ENCODE results near the gene UCKL1.
A peak's percentile ranks its signal among the peaks of the same experiment; 100 is the strongest.

UCKL1 gene

DNA sequence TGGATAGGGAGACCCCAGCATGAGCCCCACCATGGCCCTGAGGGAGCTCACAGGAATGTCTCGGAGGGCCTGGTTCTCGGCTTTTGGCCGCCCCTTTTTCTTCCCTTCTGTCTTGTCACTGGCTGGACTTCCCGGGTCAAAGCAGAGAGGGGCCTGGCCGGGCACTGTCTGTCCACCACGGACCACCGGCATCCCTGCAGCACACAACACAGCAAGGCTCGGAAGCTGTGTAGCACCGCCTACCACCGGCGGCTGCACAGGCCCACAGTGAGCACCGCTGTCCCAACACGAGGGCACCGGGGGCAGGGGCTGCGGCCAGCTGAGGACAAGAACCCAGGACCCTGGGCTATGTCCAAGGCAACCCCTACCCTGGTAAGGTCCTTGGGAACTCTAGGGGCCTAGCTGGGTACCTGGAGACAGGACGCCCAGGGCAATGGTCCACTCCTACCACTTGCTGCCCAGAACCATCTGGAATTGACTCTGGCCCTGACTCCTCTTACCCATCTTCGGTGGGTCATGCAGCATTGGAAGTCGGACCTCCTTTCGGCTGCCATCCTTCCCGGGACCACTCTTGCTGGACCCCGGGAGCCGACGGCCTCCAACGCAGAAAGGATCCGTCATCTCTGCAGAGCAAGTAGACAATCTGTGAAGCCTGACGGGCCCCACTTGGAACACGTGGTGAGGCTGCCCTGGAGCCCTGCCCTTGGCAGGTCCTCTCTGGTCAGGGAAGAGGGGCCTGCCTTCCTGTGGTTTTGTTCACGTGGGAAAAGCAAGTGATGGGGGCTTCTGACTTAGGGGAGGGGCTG, 11.3 kb upstream of the UCKL1 start:
- H3K9me2 ChIP-seq (replicated peaks; ENCODE audit: low read depth, low read length), result no peaks in the 10 kb centered on the region
- H4K20me1 ChIP-seq (ENCODE audit: insufficient read depth, low read length, poor library complexity, severe bottlenecking), result no peaks in the 10 kb centered on the region
- peaks cover 20% of the 10 kb centered on the region for H3K4me1 ChIP-seq (ENCODE audit: insufficient read depth, low read length, poor library complexity, severe bottlenecking)
- H3K27me3 ChIP-seq (ENCODE audit: insufficient read depth, low read length, poor library complexity, severe bottlenecking), result no peaks in the 10 kb centered on the region
- no peaks in the 10 kb centered on the region for H3K9me3 ChIP-seq (ENCODE audit: insufficient read depth, low read depth, low read length)
- no peak overlapping the region for H3K4me3 ChIP-seq (ENCODE audit: low read length, poor library complexity, severe bottlenecking)
- peaks cover 11% of the 10 kb centered on the region; the same call in 1 of the 2 replicates for H3K79me2 ChIP-seq (ENCODE audit: insufficient read depth, low read length)
- no peak for TF ChIP-seq CTCF (conservative IDR thresholded peaks at IDR 0.05; ENCODE audit: low read length)
- no peak for TF ChIP-seq EZH2phosphoT487 (IDR thresholded peaks at IDR 0.05; ENCODE audit: borderline replicate concordance)
- no peak overlapping the region for H2AFZ ChIP-seq (ENCODE audit: low read length)
- peak overlapping the region; percentile 88 for H3K4me2 ChIP-seq (ENCODE audit: low read depth, low read length, poor library complexity, severe bottlenecking)
- H3F3A ChIP-seq (ENCODE audit: low read depth), result no peaks in the 10 kb centered on the region
- peak overlapping the region; percentile 91 for H3K9ac ChIP-seq (ENCODE audit: low read depth, low read length, poor library complexity, severe bottlenecking)
- H3K36me3 ChIP-seq (ENCODE audit: insufficient read depth, low read length), result no peaks in the 10 kb centered on the region

DNA sequence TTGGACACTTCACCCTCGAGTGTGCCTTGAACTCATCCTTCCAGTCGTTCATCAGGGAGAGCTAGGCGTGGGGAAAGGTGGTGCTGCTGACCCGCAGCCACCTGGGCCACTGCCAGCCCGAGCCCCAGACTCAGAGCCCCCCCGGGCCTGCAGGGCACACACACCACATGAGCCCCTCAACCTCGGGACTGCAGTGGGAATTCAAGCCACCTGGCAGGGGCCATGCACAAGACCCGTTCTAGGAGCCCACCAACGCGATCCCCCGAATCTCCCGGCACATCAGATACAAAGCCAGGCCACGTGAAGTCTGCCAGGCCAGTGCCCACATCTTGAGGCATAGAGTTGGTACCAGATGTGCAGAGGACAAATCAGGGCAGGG, 10.7 kb upstream of the UCKL1 start:
- Histone ChIP-seq H2AFZ (ENCODE audit: low read length) (no peak overlapping the region), H3K9me2 (replicated peaks; ENCODE audit: low read depth, low read length) (no peaks in the 10 kb centered on the region), H3K4me2 (ENCODE audit: low read depth, low read length, poor library complexity, severe bottlenecking) (no peak overlapping the region), H3K9me3 (ENCODE audit: insufficient read depth, low read depth, low read length) (no peaks in the 10 kb centered on the region), H3K4me3 (ENCODE audit: low read length, poor library complexity, severe bottlenecking) (no peak overlapping the region), H4K20me1 (ENCODE audit: insufficient read depth, low read length, poor library complexity, severe bottlenecking) (no peaks in the 10 kb centered on the region), H3K36me3 (ENCODE audit: insufficient read depth, low read length) (no peaks in the 10 kb centered on the region), H3K4me1 (ENCODE audit: insufficient read depth, low read length, poor library complexity, severe bottlenecking) (peaks cover 20% of the 10 kb centered on the region), H3F3A (ENCODE audit: low read depth) (no peaks in the 10 kb centered on the region), H3K9ac (ENCODE audit: low read depth, low read length, poor library complexity, severe bottlenecking) (no peak overlapping the region), H3K27me3 (ENCODE audit: insufficient read depth, low read length, poor library complexity, severe bottlenecking) (no peaks in the 10 kb centered on the region), H3K79me2 (ENCODE audit: insufficient read depth, low read length) (peaks cover 11% of the 10 kb centered on the region; the same call in 1 of the 2 replicates)
- no peak for TF ChIP-seq CTCF (conservative IDR thresholded peaks at IDR 0.05; ENCODE audit: low read length)
- no peak for TF ChIP-seq EZH2phosphoT487 (IDR thresholded peaks at IDR 0.05; ENCODE audit: borderline replicate concordance)

GRCh38 chr20:63966172-63966943, 10.1 kb upstream of the UCKL1 start:
- H3K27me3 ChIP-seq (ENCODE audit: insufficient read depth, low read length, poor library complexity, severe bottlenecking), result no peaks in the 10 kb centered on the region
- H3K4me3 ChIP-seq (ENCODE audit: low read length, poor library complexity, severe bottlenecking), result no peak overlapping the region
- no peak overlapping the region for H3K9ac ChIP-seq (ENCODE audit: low read depth, low read length, poor library complexity, severe bottlenecking)
- H3K79me2 ChIP-seq (ENCODE audit: insufficient read depth, low read length), result peaks cover 11% of the 10 kb centered on the region; the same call in 1 of the 2 replicates
- no peaks in the 10 kb centered on the region for H3K9me2 ChIP-seq (replicated peaks; ENCODE audit: low read depth, low read length)
- H3K4me1 ChIP-seq (ENCODE audit: insufficient read depth, low read length, poor library complexity, severe bottlenecking), result peaks cover 20% of the 10 kb centered on the region
- no peaks in the 10 kb centered on the region for H3K36me3 ChIP-seq (ENCODE audit: insufficient read depth, low read length)
- H3K9me3 ChIP-seq (ENCODE audit: insufficient read depth, low read depth, low read length), result no peaks in the 10 kb centered on the region
- H4K20me1 ChIP-seq (ENCODE audit: insufficient read depth, low read length, poor library complexity, severe bottlenecking), result no peaks in the 10 kb centered on the region
- no peak for TF ChIP-seq CTCF (conservative IDR thresholded peaks at IDR 0.05; ENCODE audit: low read length)
- no peak for TF ChIP-seq EZH2phosphoT487 (IDR thresholded peaks at IDR 0.05; ENCODE audit: borderline replicate concordance)
- no peak overlapping the region for H2AFZ ChIP-seq (ENCODE audit: low read length)
- no peaks in the 10 kb centered on the region for H3F3A ChIP-seq (ENCODE audit: low read depth)
- no peak overlapping the region for H3K4me2 ChIP-seq (ENCODE audit: low read depth, low read length, poor library complexity, severe bottlenecking)
